GM12865 (cell line): ENCODE data around the gene GIN1.

Experiments used
- DNase-seq: peaks from one replicate; pipeline ENCODE4 v3.0.0; 2010; ENCODE audit warnings: low read depth
- H3K4me3 ChIP-seq: 2 replicates; pipeline ENCODE4 v1.5.1; 2011; ENCODE audit warnings: mild to moderate bottlenecking, low read depth, low read length, control low read depth
- TF ChIP-seq, protein P1 (sequence below): IDR thresholded peaks from 2 replicates; pipeline ENCODE4 v1.5.1; 2011; ENCODE audit warnings: low read length, control low read depth, low read depth, inconsistent platforms; ENCODE audit not compliant: insufficient read depth; ENCODE audit errors: missing control alignments

Gene GIN1

DNA sequence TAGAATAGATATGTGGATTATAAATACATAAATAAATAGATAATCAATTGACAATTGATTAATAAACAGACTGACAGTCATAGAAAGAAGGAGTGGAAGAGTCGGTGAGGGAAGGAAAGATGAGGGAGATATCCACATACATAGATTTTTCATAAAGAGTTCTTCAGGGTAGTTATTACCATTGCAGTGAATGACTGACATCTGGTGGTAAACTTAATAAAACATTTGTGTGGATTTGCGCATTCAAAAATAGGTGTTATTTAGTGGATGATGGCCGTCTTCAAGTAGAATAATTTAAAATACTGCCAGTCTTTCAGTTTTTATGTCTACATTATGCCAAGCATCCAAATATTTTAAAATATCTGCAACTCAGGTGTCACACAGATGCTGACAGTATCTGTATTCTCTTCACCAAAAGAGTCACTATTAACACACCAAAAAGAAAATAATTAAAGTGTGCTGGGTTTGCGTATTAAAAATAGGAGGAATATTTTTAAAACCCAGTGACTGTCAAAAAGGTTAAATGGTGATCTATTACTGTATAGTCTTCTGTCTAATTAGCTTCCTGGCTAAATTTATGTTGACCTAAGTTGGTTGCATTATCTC is 78.8 kb downstream of the GIN1 start:
- TF ChIP-seq, protein P1, sequence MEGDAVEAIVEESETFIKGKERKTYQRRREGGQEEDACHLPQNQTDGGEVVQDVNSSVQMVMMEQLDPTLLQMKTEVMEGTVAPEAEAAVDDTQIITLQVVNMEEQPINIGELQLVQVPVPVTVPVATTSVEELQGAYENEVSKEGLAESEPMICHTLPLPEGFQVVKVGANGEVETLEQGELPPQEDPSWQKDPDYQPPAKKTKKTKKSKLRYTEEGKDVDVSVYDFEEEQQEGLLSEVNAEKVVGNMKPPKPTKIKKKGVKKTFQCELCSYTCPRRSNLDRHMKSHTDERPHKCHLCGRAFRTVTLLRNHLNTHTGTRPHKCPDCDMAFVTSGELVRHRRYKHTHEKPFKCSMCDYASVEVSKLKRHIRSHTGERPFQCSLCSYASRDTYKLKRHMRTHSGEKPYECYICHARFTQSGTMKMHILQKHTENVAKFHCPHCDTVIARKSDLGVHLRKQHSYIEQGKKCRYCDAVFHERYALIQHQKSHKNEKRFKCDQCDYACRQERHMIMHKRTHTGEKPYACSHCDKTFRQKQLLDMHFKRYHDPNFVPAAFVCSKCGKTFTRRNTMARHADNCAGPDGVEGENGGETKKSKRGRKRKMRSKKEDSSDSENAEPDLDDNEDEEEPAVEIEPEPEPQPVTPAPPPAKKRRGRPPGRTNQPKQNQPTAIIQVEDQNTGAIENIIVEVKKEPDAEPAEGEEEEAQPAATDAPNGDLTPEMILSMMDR = peak; percentile 23
- peak; percentile 45 for DNase-seq
- H3K4me3 ChIP-seq = no peak overlapping the region

DNA sequence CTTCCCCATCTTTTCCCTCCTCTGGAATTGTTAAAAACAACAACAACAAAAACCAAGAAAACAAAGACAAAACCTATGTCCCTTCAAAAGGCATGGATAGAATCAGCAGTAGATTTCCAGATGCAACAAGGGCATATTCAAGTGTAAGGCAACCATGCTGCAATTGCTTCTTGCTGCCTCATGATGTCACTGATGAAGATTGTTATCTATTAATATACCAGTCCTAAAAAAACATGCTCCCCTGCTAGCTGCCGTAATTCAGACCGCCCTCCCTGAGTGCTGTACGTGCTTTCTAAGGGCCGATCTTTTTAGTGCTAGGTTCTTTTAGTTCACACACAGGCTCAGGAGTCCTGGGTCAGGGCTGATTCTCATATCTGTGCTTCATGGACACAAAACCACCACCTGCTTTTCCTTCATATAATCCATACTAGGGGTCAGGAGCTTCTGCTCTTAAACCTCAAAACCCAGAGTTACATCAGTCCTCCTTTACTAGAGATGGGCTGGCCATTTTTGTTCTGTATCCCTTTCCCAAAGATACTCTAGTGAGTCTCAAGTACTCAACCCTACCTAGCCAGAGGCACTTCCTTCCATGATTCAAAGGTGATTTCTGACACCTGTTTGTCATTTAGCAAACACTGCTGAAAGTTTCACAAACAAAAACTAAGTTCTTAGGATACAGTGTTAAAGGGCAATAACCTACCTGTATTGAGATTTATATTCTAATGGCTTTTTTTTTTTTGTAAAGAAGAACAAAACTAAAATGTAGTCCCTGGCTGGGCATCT is 82.1 kb downstream of the GIN1 start:
- DNase-seq = no peak
- TF ChIP-seq, protein P1 = no peak
- H3K4me3 ChIP-seq = no peak overlapping the region

DNA sequence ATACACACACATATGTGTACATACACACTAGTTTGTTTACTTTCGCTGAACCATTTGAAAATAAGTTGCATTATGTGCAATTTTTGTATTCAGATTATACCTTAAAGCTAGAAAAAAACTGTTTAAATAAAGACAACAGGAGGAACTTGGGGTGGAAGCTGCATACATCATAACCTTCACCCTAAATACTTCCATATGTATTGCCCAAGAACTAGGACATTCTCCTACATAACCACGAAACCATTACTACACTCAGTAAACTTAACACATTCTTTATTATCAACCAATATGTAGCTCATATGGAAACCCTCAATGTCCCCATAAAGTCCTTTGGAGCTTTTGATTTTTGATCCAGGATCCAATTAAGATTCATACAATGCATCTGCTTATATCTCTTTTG is 83.3 kb downstream of the GIN1 start:
- no peak for DNase-seq
- TF ChIP-seq, protein P1 = no peak
- no peak overlapping the region for H3K4me3 ChIP-seq
